GM18858 (cell line): ENCODE measurements around the gene BZW1.
A peak's percentile ranks its signal among the peaks of the same experiment; 100 is the strongest.
"Not testable (repeated sequence)": the region's sequence is repeated elsewhere in the genome, so short reads cannot be mapped to it uniquely, and the experiment has no call there.

Experiments used
- ATAC-seq: cut with Tn5 transposase; IDR thresholded peaks from one replicate; pipeline ENCODE4 v1.9.1; 2021; ENCODE audit not compliant: unreplicated experiment

Gene BZW1

GRCh38 chr2:200790185-200790584 lies 21.5 kb upstream of the BZW1 start:
- ATAC-seq, result no peak

GRCh38 chr2:200791905-200792304 lies 19.8 kb upstream of the BZW1 start:
- ATAC-seq, result no peak

- no peak for ATAC-seq
Measured at GRCh38 chr2:200794143-200794542, 17.6 kb upstream of the BZW1 start.

- ATAC-seq, result no peak
Measured at GRCh38 chr2:200795028-200795440, 16.7 kb upstream of the BZW1 start.

- no peak for ATAC-seq
Measured at GRCh38 chr2:200796561-200796960, 15.1 kb upstream of the BZW1 start.

- ATAC-seq, result no peak
Measured at GRCh38 chr2:200797242-200797770, 14.4 kb upstream of the BZW1 start.

GRCh38 chr2:200798514-200798913 lies 13.2 kb upstream of the BZW1 start:
- no peak for ATAC-seq

GRCh38 chr2:200800458-200800857 lies 11.3 kb upstream of the BZW1 start:
- no peak for ATAC-seq

GRCh38 chr2:200801431-200801830 lies 10.3 kb upstream of the BZW1 start:
- not testable (repeated sequence) for ATAC-seq

- ATAC-seq, result no peak
Measured at GRCh38 chr2:200809506-200810251, 2.0 kb upstream of the BZW1 start.

GRCh38 chr2:200810252-200810997 lies 1.3 kb upstream of the BZW1 start:
- ATAC-seq, result no peak

GRCh38 chr2:200810998-200811332 lies 745 bp upstream of the BZW1 start:
- no peak for ATAC-seq

GRCh38 chr2:200812122-200813022 lies 662 bp downstream of the BZW1 start:
- ATAC-seq, result peak; percentile 20

GRCh38 chr2:200814276-200814815 lies 2.6 kb downstream of the BZW1 start:
- ATAC-seq, result no peak

GRCh38 chr2:200814917-200815316 lies 3.2 kb downstream of the BZW1 start:
- no peak for ATAC-seq

- ATAC-seq, result not testable (repeated sequence)
Measured at GRCh38 chr2:200818732-200819131, 7.0 kb downstream of the BZW1 start.

GRCh38 chr2:200820573-200821234 lies 9.0 kb downstream of the BZW1 start:
- ATAC-seq, result no peak

- ATAC-seq, result no peak
Measured at GRCh38 chr2:200821686-200822245, 10.1 kb downstream of the BZW1 start.

- no peak for ATAC-seq
Measured at GRCh38 chr2:200828104-200828503, 16.4 kb downstream of the BZW1 start.
